ENCODE measurements around the gene AKAP6. TPM values are rescaled to one million over a fixed set of nuclear protein-coding genes. Genes with fewer than 3 reads are reported as not detected.

The AKAP6 gene
- total and polyA plus RNA-seq, 2 of the 8 experiments (the other 6 are each of a cell fraction or from before 2014, with no cell fraction given): 0.09 to 0.89 TPM

DNA sequence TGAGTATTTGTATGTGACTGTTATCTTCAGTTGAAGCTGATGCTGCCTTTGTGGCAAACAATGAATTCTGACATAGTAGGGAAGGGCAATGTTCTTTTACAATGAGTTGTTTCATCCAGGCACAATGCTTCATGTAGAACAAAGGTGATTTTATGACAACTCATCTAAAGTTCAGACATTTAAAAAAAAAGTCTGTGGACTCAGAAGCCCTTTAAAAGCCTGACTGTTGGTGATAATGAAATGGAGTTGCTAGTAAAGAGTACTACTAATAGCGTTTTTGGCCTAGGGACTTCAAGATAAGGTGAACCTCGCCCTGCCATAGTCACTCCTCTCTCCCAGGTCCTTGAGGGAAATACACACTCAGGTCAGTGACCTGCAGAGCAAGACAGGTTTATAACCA lies 105.1 kb downstream of the AKAP6 start:
- Histone ChIP-seq H2BK12ac (ENCODE audit: low read depth, low read length) (no peak overlapping the region), H3K36me3 (ENCODE audit: control insufficient read depth in 2 of 4, insufficient read depth in 4 of 4, low read length in 3 of 4) (no peaks in the 10 kb centered on the region), H3K27ac (ENCODE audit: low read depth, low read length) (no peak overlapping the region), H2AK5ac (ENCODE audit: low read depth, low read length) (no peak overlapping the region), H4K20me1 (replicated peaks in 1 of 2; ENCODE audit: control insufficient read depth in 1 of 2, insufficient read depth in 2 of 2, low read length in 2 of 2) (no peaks in the 10 kb centered on the region), H3K23me2 (ENCODE audit: low read depth, low read length) (no peaks in the 10 kb centered on the region), H3K79me2 (ENCODE audit: control insufficient read depth in 1 of 2, insufficient read depth in 2 of 2, low read length in 2 of 2) (no peaks in the 10 kb centered on the region), H4K8ac (ENCODE audit: extremely low read depth, insufficient read depth, low read length) (no peak overlapping the region), H2BK5ac (ENCODE audit: low read depth, low read length) (no peak overlapping the region), H2BK120ac (replicated peaks; ENCODE audit: low read depth, low read length) (no peak overlapping the region), H3K4me2 (ENCODE audit: insufficient read depth in 1 of 2, low read depth in 2 of 2, low read length in 2 of 2) (no peak overlapping the region), H3K27me3 (replicated peaks in 1 of 4; ENCODE audit: control insufficient read depth in 3 of 4, extremely low read depth in 1 of 4, insufficient read depth in 3 of 4, low read length in 3 of 4) (no peaks in the 10 kb centered on the region), H2BK20ac (ENCODE audit: low read length) (no peak overlapping the region), H2BK15ac (ENCODE audit: low read length) (no peak overlapping the region), H3K4me3 (ENCODE audit: extremely low read depth in 1 of 4, insufficient read depth in 2 of 4, low read depth in 3 of 4, low read length in 4 of 4) (no peak overlapping the region), H3K23ac (ENCODE audit: insufficient read length) (no peak overlapping the region), H3K4me1 (replicated peaks in 1 of 4; ENCODE audit: control insufficient read depth in 3 of 4, insufficient read depth in 4 of 4, low read length in 3 of 4) (peaks cover 0 to 5% (median 0%) of the 10 kb centered on the region in 4 experiments; a peak in 1 of 7 replicates), H3K56ac (replicated peaks; ENCODE audit: insufficient read length, low read depth, low read length) (no peak overlapping the region), H2AFZ (ENCODE audit: low read length) (no peak overlapping the region), H4K91ac (replicated peaks; ENCODE audit: insufficient read length, low read length) (no peak overlapping the region), H3K9ac (replicated peaks in 1 of 4; ENCODE audit: extremely low read depth in 1 of 4, low read depth in 3 of 4, low read length in 3 of 4) (no peak overlapping the region), H3K79me1 (ENCODE audit: low read depth, low read length) (no peaks in the 10 kb centered on the region), H3K18ac (ENCODE audit: extremely low read depth, low read length) (no peak overlapping the region), H3K4ac (replicated peaks; ENCODE audit: insufficient read length, low read depth, low read length) (no peak overlapping the region), H3K14ac (ENCODE audit: insufficient read length) (no peak overlapping the region), H3K9me3 (ENCODE audit: insufficient read depth in 2 of 2, low read depth in 1 of 2, low read length in 1 of 2) (no peaks in the 10 kb centered on the region), H4K5ac (ENCODE audit: insufficient read length, low read depth, low read length) (no peak overlapping the region)
- POLR2A ChIA-PET (ENCODE audit: partially characterized antibody): no interaction called here
- 75% methylated on average over 2 of the region's 2 CpGs; no CpG with 5 or more reads in 1 of the 2 experiments for WGBS, 2 experiments (ENCODE audit: extremely low coverage in 1 of 2, insufficient coverage in 1 of 2, insufficient read length in 1 of 2, insufficient replicate concordance in 2 of 2, low coverage in 1 of 2, low lambda C conversion rate in 2 of 2, missing lambda C conversion rate in 1 of 2)
- DNase-seq (ENCODE audit: low read depth in 1 of 2, low spot score in 2 of 2) (no peak), FAIRE-seq (no peak)
- CTCF ChIA-PET (ENCODE audit: partially characterized antibody): no interaction called here
- TF ChIP-seq CEBPB (IDR thresholded peaks at IDR 0.05; ENCODE audit: low read depth, low read length): no peak
- no peak for TF ChIP-seq FOSL1 (IDR thresholded peaks at IDR 0.05; ENCODE audit: insufficient read depth, low read depth, low read length)
- no peak for TF ChIP-seq MAFK (IDR thresholded peaks at IDR 0.05; ENCODE audit: low read depth, low read length)
- no peak for TF ChIP-seq BCL11A (IDR thresholded peaks at IDR 0.05; ENCODE audit: low read depth in 2 of 2, low read length in 2 of 2)
- TF ChIP-seq HDAC6 (IDR thresholded peaks at IDR 0.05; ENCODE audit: low read depth, low read length): no peak
- TF ChIP-seq CHD2 (IDR thresholded peaks at IDR 0.05; ENCODE audit: low read length): no peak
- TF ChIP-seq SP4 (IDR thresholded peaks at IDR 0.05; ENCODE audit: low read length): no peak
- no peak for TF ChIP-seq SAP30 (IDR thresholded peaks at IDR 0.05; ENCODE audit: insufficient read depth, insufficient replicate concordance, low read length)
- no peak for TF ChIP-seq BRCA1 (IDR thresholded peaks at IDR 0.05; ENCODE audit: low read depth, low read length)
- no peak for TF ChIP-seq SIRT6 (IDR thresholded peaks at IDR 0.05; ENCODE audit: low read length)
- no peak for TF ChIP-seq ZNF274 (IDR thresholded peaks at IDR 0.05; ENCODE audit: borderline replicate concordance, extremely low read depth, low read length)
- TF ChIP-seq NRF1 (IDR thresholded peaks at IDR 0.05; ENCODE audit: low read depth, low read length): no peak
- no peak for TF ChIP-seq TBP (IDR thresholded peaks at IDR 0.05; ENCODE audit: low read depth, low read length)
